H9 (cell line): ENCODE measurements around the gene TRPM3. TPM values are rescaled to one million over a fixed set of nuclear protein-coding genes. Genes with fewer than 3 reads are reported as not detected.

Source experiments
- DNase-seq: peaks from one replicate; pipeline ENCODE4 v3.0.0-alpha.2; 2017
- H2AFZ ChIP-seq: one replicate; pipeline ENCODE4 v1.6.1; 2013; ENCODE audit warnings: mild to moderate bottlenecking, low read length, control low read depth, moderate library complexity
- H2AK5ac ChIP-seq: 2 replicates; pipeline ENCODE4 v1.6.1; 2013; ENCODE audit warnings: low read length, control low read depth, mixed read lengths; ENCODE audit not compliant: insufficient read length
- H2BK120ac ChIP-seq: one replicate; pipeline ENCODE4 v1.6.1; 2013; ENCODE audit warnings: low read depth, mild to moderate bottlenecking, low read length, control low read depth, inconsistent platforms; ENCODE audit not compliant: poor library complexity, severe bottlenecking
- H2BK12ac ChIP-seq: 2 replicates; pipeline ENCODE4 v1.6.1; 2013; ENCODE audit warnings: low read length, control low read depth, mixed read lengths, low read depth; ENCODE audit not compliant: insufficient read length
- H2BK15ac ChIP-seq: 2 replicates; pipeline ENCODE4 v1.6.1; 2013; ENCODE audit warnings: low read depth, low read length, control low read depth
- H2BK20ac ChIP-seq: one replicate; pipeline ENCODE4 v1.6.1; 2013; ENCODE audit warnings: low read depth, mild to moderate bottlenecking, low read length, control low read depth, inconsistent platforms; ENCODE audit not compliant: poor library complexity, severe bottlenecking
- H2BK5ac ChIP-seq: 2 replicates; pipeline ENCODE4 v1.6.1; 2013; ENCODE audit warnings: low read length, control low read depth, mixed read lengths; ENCODE audit not compliant: insufficient read length
- H3K14ac ChIP-seq: 2 replicates; pipeline ENCODE4 v1.6.1; 2013; ENCODE audit warnings: low read length, control low read depth; ENCODE audit not compliant: insufficient read depth
- H3K18ac ChIP-seq: 2 replicates; pipeline ENCODE4 v1.6.1; 2013; ENCODE audit warnings: low read depth, mild to moderate bottlenecking, mixed read lengths, low read length, control low read depth; ENCODE audit not compliant: insufficient read length
- H3K23ac ChIP-seq: 2 replicates; pipeline ENCODE4 v1.6.1; 2013; ENCODE audit warnings: low read length, control low read depth, mixed read lengths, low read depth; ENCODE audit not compliant: insufficient read length
- H3K23me2 ChIP-seq: 2 replicates; pipeline ENCODE4 v1.6.1; 2013; ENCODE audit warnings: low read depth, mild to moderate bottlenecking, mixed read lengths, low read length, control low read depth; ENCODE audit not compliant: insufficient read length, poor library complexity, severe bottlenecking
- H3K27ac ChIP-seq: 2 replicates; pipeline ENCODE4 v1.5.1; 2013; ENCODE audit warnings: low read length, control low read depth, mixed read lengths, low read depth; ENCODE audit not compliant: insufficient read length
- H3K27me3 ChIP-seq: 2 replicates; pipeline ENCODE4 v1.6.1; 2013; ENCODE audit warnings: low read length, control low read depth, inconsistent platforms; ENCODE audit not compliant: insufficient read depth
- H3K4ac ChIP-seq: 2 replicates; pipeline ENCODE4 v1.6.1; 2013; ENCODE audit warnings: low read depth, mild to moderate bottlenecking, control low read depth, inconsistent platforms, low read length, moderate library complexity
- H3K4me1 ChIP-seq: 2 replicates; pipeline ENCODE4 v1.6.1; 2013; ENCODE audit warnings: low read length, control low read depth, inconsistent platforms; ENCODE audit not compliant: insufficient read depth
- H3K4me2 ChIP-seq: 2 replicates; pipeline ENCODE4 v1.6.1; 2013; ENCODE audit warnings: low read length, control low read depth, mixed read lengths; ENCODE audit not compliant: insufficient read length, insufficient read depth
- H3K56ac ChIP-seq: 2 replicates; pipeline ENCODE4 v1.6.1; 2013; ENCODE audit warnings: low read depth, mild to moderate bottlenecking, mixed read lengths, low read length, control low read depth; ENCODE audit not compliant: insufficient read length
- H3K79me1 ChIP-seq: 2 replicates; pipeline ENCODE4 v1.6.1; 2013; ENCODE audit warnings: low read depth, mild to moderate bottlenecking, moderate library complexity, low read length, control low read depth, inconsistent platforms; ENCODE audit not compliant: insufficient read depth, poor library complexity, severe bottlenecking
- H3K79me2 ChIP-seq: 2 replicates; pipeline ENCODE4 v1.6.1; 2013; ENCODE audit warnings: low read length, control low read depth, inconsistent platforms; ENCODE audit not compliant: insufficient read depth
- H3K9ac ChIP-seq: 2 replicates; pipeline ENCODE4 v1.6.1; 2013; ENCODE audit warnings: low read length, control low read depth, mixed read lengths; ENCODE audit not compliant: insufficient read length; ENCODE audit errors: extremely low read depth
- H3K9me3 ChIP-seq: one replicate; pipeline ENCODE4 v1.6.1; 2013; ENCODE audit warnings: low read depth, low read length, inconsistent platforms; ENCODE audit not compliant: control insufficient read depth
- H3T11ph ChIP-seq: one replicate; pipeline ENCODE4 v1.6.1; 2013; ENCODE audit warnings: mild to moderate bottlenecking, low read length, control low read depth, inconsistent platforms
- H4K20me1 ChIP-seq: one replicate; pipeline ENCODE4 v1.6.1; 2013; ENCODE audit not compliant: control insufficient read depth, insufficient read length, insufficient read depth
- H4K5ac ChIP-seq: 2 replicates; pipeline ENCODE4 v1.6.1; 2013; ENCODE audit warnings: low read depth, mild to moderate bottlenecking, mixed read lengths, low read length, control low read depth; ENCODE audit not compliant: insufficient read length
- H4K8ac ChIP-seq: replicated peaks from 2 replicates; pipeline ENCODE4 v1.6.1; 2013; ENCODE audit warnings: low read length, control low read depth, mixed read lengths, low read depth; ENCODE audit not compliant: insufficient read length
- H4K91ac ChIP-seq: 2 replicates; pipeline ENCODE4 v1.6.1; 2013; ENCODE audit warnings: low read depth, mild to moderate bottlenecking, moderate library complexity, mixed read lengths, low read length, control low read depth; ENCODE audit not compliant: insufficient read length
- H3K27ac Mint-ChIP-seq, 3 experiments: 2 replicates in 2 of 3; 3 replicates in 1 of 3; pipeline ENCODE4 v1.8.0; 2020 to 2021; ENCODE audit warnings: mixed read lengths in 3 of 3, mild to moderate bottlenecking in 1 of 3, moderate library complexity in 1 of 3
- H3K27me3 Mint-ChIP-seq: 2 replicates; pipeline ENCODE4 v1.8.0; 2021; ENCODE audit warnings: low read depth, mild to moderate bottlenecking, moderate library complexity, mixed read lengths
- H3K36me3 Mint-ChIP-seq, 3 experiments: 2 replicates in 2 of 3; 3 replicates in 1 of 3; pipeline ENCODE4 v1.8.0; 2020 to 2021; ENCODE audit warnings: low read depth in 3 of 3, mixed read lengths in 3 of 3; ENCODE audit not compliant: insufficient read depth in 1 of 3
- H3K4me1 Mint-ChIP-seq, 2 experiments: 2 replicates each; pipeline ENCODE4 v1.8.0; 2020; ENCODE audit warnings: mixed read lengths in 2 of 2
- H3K4me3 Mint-ChIP-seq, 2 experiments: 2 replicates in 1 of 2; 3 replicates in 1 of 2; pipeline ENCODE4 v1.8.0; 2020 to 2021; ENCODE audit warnings: mild to moderate bottlenecking in 2 of 2, mixed read lengths in 2 of 2, moderate library complexity in 1 of 2
- H3K9me3 Mint-ChIP-seq, 2 experiments: 2 replicates in 1 of 2; 3 replicates in 1 of 2; pipeline ENCODE4 v1.8.0; 2020; ENCODE audit warnings: mild to moderate bottlenecking in 2 of 2, mixed read lengths in 2 of 2, moderate library complexity in 1 of 2
- CTCF ChIP-seq: fragments of 200-600 bp; sonication (generic); conservative IDR thresholded peaks from 3 replicates; pipeline ENCODE4 v1.8.0; 2021; ENCODE audit warnings: antibody characterized with exemption, mild to moderate bottlenecking
- WGBS: extraction: QIAGEN DNeasy Blood & Tissue Kit; methylation state at CpG from one replicate; pipeline ENCODE4 v1.1.7; 2013; ENCODE audit warnings: missing lambda C conversion rate, low lambda C conversion rate, mixed read lengths; ENCODE audit not compliant: insufficient read length; ENCODE audit errors: extremely low coverage; 5-methylcytosine and 5-hydroxymethylcytosine counted together
- total RNA-seq: library from RNA; stranded (reverse); gene quantifications from 2 replicates; pipeline ENCODE4 v1.2.1, GENCODE V29; 2021

Gene TRPM3
- total RNA-seq, 1 experiment from 2014 or later, result 10.3 TPM

GRCh38 chr9:70802206-70802605 is 319.2 kb downstream of the TRPM3 start:
- H3K23me2 ChIP-seq, result no peaks in the 10 kb centered on the region
- no peaks in the 10 kb centered on the region for H3K4me1 ChIP-seq
- H3K18ac ChIP-seq, result no peak overlapping the region
- peaks cover 21 to 41% of the 10 kb centered on the region in 2 experiments for H3K4me1 Mint-ChIP-seq
- H3K27me3 ChIP-seq, result no peaks in the 10 kb centered on the region
- no peak overlapping the region for H2AK5ac ChIP-seq
- no peak for DNase-seq
- H3T11ph ChIP-seq, result no peak overlapping the region
- no peak overlapping the region for H3K27ac ChIP-seq
- H4K20me1 ChIP-seq, result no peaks in the 10 kb centered on the region
- H4K91ac ChIP-seq, result no peak overlapping the region
- no peak overlapping the region for H3K9ac ChIP-seq
- H4K5ac ChIP-seq, result no peak overlapping the region
- no peaks in the 10 kb centered on the region for H3K9me3 ChIP-seq
- no peaks in the 10 kb centered on the region for H3K79me1 ChIP-seq
- no peak overlapping the region for H2BK120ac ChIP-seq
- H3K36me3 Mint-ChIP-seq, result no peaks in the 10 kb centered on the region
- H2BK15ac ChIP-seq, result no peak overlapping the region
- H3K79me2 ChIP-seq, result no peaks in the 10 kb centered on the region
- no peak overlapping the region for H2AFZ ChIP-seq
- no peak overlapping the region for H2BK12ac ChIP-seq
- H3K56ac ChIP-seq, result no peak overlapping the region
- H3K4me3 Mint-ChIP-seq, result no peak overlapping the region
- H4K8ac ChIP-seq, result no peak overlapping the region
- H3K14ac ChIP-seq, result no peak overlapping the region
- no peaks in the 10 kb centered on the region for H3K9me3 Mint-ChIP-seq
- no peaks in the 10 kb centered on the region for H3K27me3 Mint-ChIP-seq
- H3K4me2 ChIP-seq, result no peak overlapping the region
- peak overlapping the region; percentile 11 for H2BK20ac ChIP-seq
- no peak overlapping the region; a peak in 1 of 7 replicates for H3K27ac Mint-ChIP-seq
- no peak overlapping the region for H3K4ac ChIP-seq
- no peak for TF ChIP-seq CTCF
- no peak overlapping the region for H2BK5ac ChIP-seq
- WGBS, result no CpG with 5 or more reads among the region's 1 CpG
- no peak overlapping the region for H3K23ac ChIP-seq
